ENCODE results near the gene RBMS1.

- TF ChIP-seq CTCF (IDR thresholded peaks at IDR 0.05) = no peak
- TF ChIP-seq POLR2AphosphoS5 (IDR thresholded peaks at IDR 0.05) = no peak
- TF ChIP-seq POLR2A (IDR thresholded peaks at IDR 0.05) = no peak
These were observed 19.5 kb upstream of the RBMS1 start for GRCh38 chr2:160513120-160513519.
